ENCODE results near the gene RHPN2.

DNA sequence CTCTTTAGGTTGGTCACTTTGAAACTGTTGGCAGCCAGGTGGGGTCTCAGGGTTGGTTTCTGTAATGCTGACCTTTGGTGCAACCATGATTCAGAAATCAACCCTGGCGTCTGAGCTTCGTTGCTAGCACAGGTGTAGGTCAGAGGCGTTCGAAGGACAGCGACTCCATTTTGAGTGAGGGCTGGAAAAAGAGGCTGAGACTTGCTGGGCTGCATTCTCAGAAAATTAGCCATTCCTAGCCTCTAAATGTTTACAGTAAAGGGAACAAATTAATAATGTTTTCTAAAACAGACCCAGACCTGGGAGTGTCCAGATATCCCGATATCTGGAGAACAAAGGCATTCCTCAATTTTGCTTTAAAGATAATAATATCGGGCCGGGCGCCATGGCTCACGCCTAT is 29.2 kb downstream of the RHPN2 start:
- TF ChIP-seq POLR2A (IDR thresholded peaks at IDR 0.05) = no peak
- TF ChIP-seq, protein P1, sequence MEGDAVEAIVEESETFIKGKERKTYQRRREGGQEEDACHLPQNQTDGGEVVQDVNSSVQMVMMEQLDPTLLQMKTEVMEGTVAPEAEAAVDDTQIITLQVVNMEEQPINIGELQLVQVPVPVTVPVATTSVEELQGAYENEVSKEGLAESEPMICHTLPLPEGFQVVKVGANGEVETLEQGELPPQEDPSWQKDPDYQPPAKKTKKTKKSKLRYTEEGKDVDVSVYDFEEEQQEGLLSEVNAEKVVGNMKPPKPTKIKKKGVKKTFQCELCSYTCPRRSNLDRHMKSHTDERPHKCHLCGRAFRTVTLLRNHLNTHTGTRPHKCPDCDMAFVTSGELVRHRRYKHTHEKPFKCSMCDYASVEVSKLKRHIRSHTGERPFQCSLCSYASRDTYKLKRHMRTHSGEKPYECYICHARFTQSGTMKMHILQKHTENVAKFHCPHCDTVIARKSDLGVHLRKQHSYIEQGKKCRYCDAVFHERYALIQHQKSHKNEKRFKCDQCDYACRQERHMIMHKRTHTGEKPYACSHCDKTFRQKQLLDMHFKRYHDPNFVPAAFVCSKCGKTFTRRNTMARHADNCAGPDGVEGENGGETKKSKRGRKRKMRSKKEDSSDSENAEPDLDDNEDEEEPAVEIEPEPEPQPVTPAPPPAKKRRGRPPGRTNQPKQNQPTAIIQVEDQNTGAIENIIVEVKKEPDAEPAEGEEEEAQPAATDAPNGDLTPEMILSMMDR (IDR thresholded peaks at IDR 0.05) = no peak
- no peak for TF ChIP-seq EP300 (IDR thresholded peaks at IDR 0.05)
